ENCODE measurements around the gene SERTM2.

GRCh38 chrX:111483881-111484280 lies 27.6 kb upstream of the SERTM2 start:
- TF ChIP-seq CTCF (conservative IDR thresholded peaks at IDR 0.05; ENCODE audit: low read depth, low read length) (no peak), EZH2phosphoT487 (IDR thresholded peaks at IDR 0.05; ENCODE audit: borderline replicate concordance, low read length) (no peak)

All from PC-3 (cell line).